CD8-positive, alpha-beta memory T cell (primary cell): ENCODE results near the gene SPATC1L. TPM values are rescaled to one million over a fixed set of nuclear protein-coding genes. Genes with fewer than 3 reads are reported as not detected.

Source experiments
- CTCF ChIA-PET: fragments of 350-600 bp; sonication (Branson Sonifier 250); formaldehyde crosslinking; loops from one replicate; lab custom pipeline; 2021; ENCODE audit warnings: antibody characterized with exemption; lab: Charles Lee
- POLR2A ChIA-PET: fragments of 350-600 bp; sonication (Branson Sonifier 250); formaldehyde crosslinking; loops from one replicate; lab custom pipeline; 2021; ENCODE audit warnings: antibody characterized with exemption; lab: Charles Lee
- DNase-seq, 5 donors: peaks; one replicate each; pipeline versions ENCODE4 v3.0.0 to v3.0.0-alpha.2; 2020 to 2022; ENCODE audit warnings: mixed read lengths in 1 of 5
- H3K27ac ChIP-seq: one replicate; pipeline ENCODE4 v1.7.0; 2013; ENCODE audit warnings: low read depth, mild to moderate bottlenecking, low read length, moderate library complexity
- H3K27me3 ChIP-seq: 2 replicates; pipeline ENCODE4 v1.7.0; 2013; ENCODE audit warnings: low read length, mild to moderate bottlenecking; ENCODE audit not compliant: insufficient read depth, poor library complexity, severe bottlenecking
- H3K36me3 ChIP-seq: 2 replicates; pipeline ENCODE4 v1.7.0; 2013; ENCODE audit warnings: mild to moderate bottlenecking, low read length, moderate library complexity; ENCODE audit not compliant: insufficient read depth
- H3K4me1 ChIP-seq: 2 replicates; pipeline ENCODE4 v1.7.0; 2013; ENCODE audit warnings: mild to moderate bottlenecking, low read length, moderate library complexity; ENCODE audit not compliant: insufficient read depth
- H3K4me3 ChIP-seq: 2 replicates; pipeline ENCODE4 v1.7.0; 2013; ENCODE audit warnings: mild to moderate bottlenecking, low read length
- H3K9me3 ChIP-seq: 2 replicates; pipeline ENCODE4 v1.7.0; 2013; ENCODE audit warnings: mild to moderate bottlenecking, low read length
- H3K27ac Mint-ChIP-seq, 8 donors: one replicate each; pipeline ENCODE4 v1.8.0; 2020 to 2021; ENCODE audit warnings: mixed read lengths in 8 of 8, mild to moderate bottlenecking in 6 of 8, inconsistent platforms in 3 of 8, moderate library complexity in 3 of 8
- H3K27me3 Mint-ChIP-seq, 2 donors: one replicate each; pipeline ENCODE4 v1.8.0; 2020 to 2021; ENCODE audit warnings: mixed read lengths in 2 of 2, mild to moderate bottlenecking in 1 of 2, moderate library complexity in 1 of 2
- H3K36me3 Mint-ChIP-seq, 3 donors: one replicate each; pipeline ENCODE4 v1.8.0; 2020 to 2021; ENCODE audit warnings: mixed read lengths in 3 of 3, inconsistent platforms in 1 of 3, mild to moderate bottlenecking in 1 of 3
- H3K4me1 Mint-ChIP-seq, 3 donors: one replicate each; pipeline ENCODE4 v1.8.0; 2020 to 2021; ENCODE audit warnings: mixed read lengths in 3 of 3, inconsistent platforms in 1 of 3, mild to moderate bottlenecking in 1 of 3
- H3K4me3 Mint-ChIP-seq, 7 donors: one replicate each; pipeline ENCODE4 v1.8.0; 2020 to 2021; ENCODE audit warnings: mixed read lengths in 7 of 7, mild to moderate bottlenecking in 6 of 7, moderate library complexity in 4 of 7, inconsistent platforms in 2 of 7
- H3K9me3 Mint-ChIP-seq, 5 donors: one replicate each; pipeline ENCODE4 v1.8.0; 2020 to 2022; ENCODE audit warnings: mixed read lengths in 5 of 5, mild to moderate bottlenecking in 3 of 5, moderate library complexity in 2 of 5, inconsistent platforms in 1 of 5
- polyA plus RNA-seq: library from polyadenylated mRNA; unstranded; fragments of 300-500 nt; fragmentation: Illumina TruSeq; gene quantifications from one replicate; pipeline ENCODE4 v1.2.3, GENCODE V29; 2021
- total RNA-seq, 2 experiments: library from RNA; stranded (reverse); gene quantifications; one replicate each; pipeline ENCODE4 v1.2.3, GENCODE V29; 2021

The SPATC1L gene
- total and polyA plus RNA-seq, 3 experiments from 2014 or later, result 5.0 to 10.7 (median 5.0) TPM

GRCh38 chr21:46207920-46208591 lies 23.8 kb upstream of the SPATC1L start:
- Histone ChIP-seq H3K27ac (no peak overlapping the region), H3K4me3 (no peak overlapping the region), H3K27me3 (no peaks in the 10 kb centered on the region), H3K36me3 (no peaks in the 10 kb centered on the region), H3K4me1 (no peaks in the 10 kb centered on the region), H3K9me3 (no peaks in the 10 kb centered on the region)
- H3K36me3 Mint-ChIP-seq, result peaks cover 0 to 73% (median 7%) of the 10 kb centered on the region in 3 donors
- peak in 1 of 5 donors; percentile 29 for DNase-seq
- ChIA-PET POLR2A (no interaction called here), CTCF (no interaction called here)
- no peak overlapping the region for H3K4me3 Mint-ChIP-seq
- no peaks in the 10 kb centered on the region for H3K4me1 Mint-ChIP-seq
- H3K27ac Mint-ChIP-seq, result peak overlapping the region in 2 of 8 donors; percentile 9 to 30
- no peaks in the 10 kb centered on the region for H3K27me3 Mint-ChIP-seq
- H3K9me3 Mint-ChIP-seq, result no peaks in the 10 kb centered on the region

- ChIA-PET CTCF (no interaction called here), POLR2A (no interaction called here)
- Mint-ChIP-seq H3K36me3 (peaks cover 0 to 74% (median 7%) of the 10 kb centered on the region in 3 donors), H3K4me3 (no peak overlapping the region), H3K27me3 (no peaks in the 10 kb centered on the region), H3K4me1 (no peaks in the 10 kb centered on the region), H3K9me3 (no peaks in the 10 kb centered on the region), H3K27ac (no peak overlapping the region)
- Histone ChIP-seq H3K36me3 (no peaks in the 10 kb centered on the region), H3K4me3 (no peak overlapping the region), H3K27ac (no peak overlapping the region), H3K9me3 (no peaks in the 10 kb centered on the region), H3K4me1 (no peaks in the 10 kb centered on the region), H3K27me3 (no peaks in the 10 kb centered on the region)
- peak in 1 of 5 donors; percentile 39 for DNase-seq
These were observed 23.0 kb upstream of the SPATC1L start for GRCh38 chr21:46207006-46207919.

GRCh38 chr21:46206163-46207005 lies 22.1 kb upstream of the SPATC1L start:
- DNase-seq, result peak in 1 of 5 donors; percentile 24
- H3K4me1 Mint-ChIP-seq, result no peaks in the 10 kb centered on the region
- Histone ChIP-seq H3K27ac (no peak overlapping the region), H3K36me3 (no peaks in the 10 kb centered on the region), H3K9me3 (no peaks in the 10 kb centered on the region), H3K27me3 (no peaks in the 10 kb centered on the region), H3K4me1 (no peaks in the 10 kb centered on the region), H3K4me3 (no peak overlapping the region)
- H3K4me3 Mint-ChIP-seq, result no peak overlapping the region
- no peaks in the 10 kb centered on the region for H3K9me3 Mint-ChIP-seq
- peaks cover 0 to 72% (median 7%) of the 10 kb centered on the region in 3 donors for H3K36me3 Mint-ChIP-seq
- CTCF ChIA-PET, result no interaction called here
- no peak overlapping the region for H3K27ac Mint-ChIP-seq
- POLR2A ChIA-PET, result no interaction called here
- no peaks in the 10 kb centered on the region for H3K27me3 Mint-ChIP-seq

GRCh38 chr21:46205766-46206162 lies 21.5 kb upstream of the SPATC1L start:
- no peaks in the 10 kb centered on the region for H3K4me1 ChIP-seq
- H3K4me1 Mint-ChIP-seq, result no peaks in the 10 kb centered on the region
- peak in 1 of 5 donors; percentile 42 for DNase-seq
- CTCF ChIA-PET, result no interaction called here
- H3K9me3 Mint-ChIP-seq, result no peaks in the 10 kb centered on the region
- no peaks in the 10 kb centered on the region for H3K27me3 Mint-ChIP-seq
- H3K36me3 Mint-ChIP-seq, result peaks cover 0 to 74% (median 9%) of the 10 kb centered on the region in 3 donors
- H3K9me3 ChIP-seq, result no peaks in the 10 kb centered on the region
- H3K27me3 ChIP-seq, result no peaks in the 10 kb centered on the region
- H3K4me3 Mint-ChIP-seq, result no peak overlapping the region
- no peak overlapping the region for H3K4me3 ChIP-seq
- no peaks in the 10 kb centered on the region for H3K36me3 ChIP-seq
- H3K27ac Mint-ChIP-seq, result peak overlapping the region in 1 of 8 donors; percentile 72
- H3K27ac ChIP-seq, result no peak overlapping the region
- POLR2A ChIA-PET, result no interaction called here

- Histone ChIP-seq H3K4me3 (no peak overlapping the region), H3K9me3 (no peaks in the 10 kb centered on the region), H3K27ac (no peak overlapping the region), H3K36me3 (no peaks in the 10 kb centered on the region), H3K27me3 (no peaks in the 10 kb centered on the region), H3K4me1 (no peaks in the 10 kb centered on the region)
- Mint-ChIP-seq H3K4me3 (no peak overlapping the region), H3K27ac (peak overlapping the region in 1 of 8 donors; percentile 17), H3K27me3 (no peaks in the 10 kb centered on the region), H3K9me3 (no peaks in the 10 kb centered on the region), H3K36me3 (peaks cover 0 to 76% (median 12%) of the 10 kb centered on the region in 3 donors), H3K4me1 (no peaks in the 10 kb centered on the region)
- POLR2A ChIA-PET, result no interaction called here
- no peak for DNase-seq
- CTCF ChIA-PET, result no interaction called here
These were observed 20.9 kb upstream of the SPATC1L start for GRCh38 chr21:46205166-46205565.

- POLR2A ChIA-PET, result no interaction called here
- Mint-ChIP-seq H3K36me3 (peaks cover 14 to 81% (median 27%) of the 10 kb centered on the region in 3 donors), H3K27ac (peak overlapping the region in 3 of 8 donors; percentile 6 to 58 (median 26))
These were observed 18.9 kb upstream of the SPATC1L start for GRCh38 chr21:46203203-46203600.

GRCh38 chr21:46202592-46203202 lies 18.4 kb upstream of the SPATC1L start:
- no peaks in the 10 kb centered on the region for H3K9me3 Mint-ChIP-seq
- no peak overlapping the region for H3K4me3 ChIP-seq
- peaks cover 0 to 3% (median 0%) of the 10 kb centered on the region in 3 donors for H3K4me1 Mint-ChIP-seq
- POLR2A ChIA-PET, result no interaction called here
- H3K4me1 ChIP-seq, result no peaks in the 10 kb centered on the region
- peak overlapping the region in 4 of 8 donors; percentile 6 to 79 (median 42) for H3K27ac Mint-ChIP-seq
- H3K27me3 Mint-ChIP-seq, result no peaks in the 10 kb centered on the region
- H3K9me3 ChIP-seq, result no peaks in the 10 kb centered on the region
- CTCF ChIA-PET, result no interaction called here
- H3K4me3 Mint-ChIP-seq, result no peak overlapping the region
- peaks cover 14 to 79% (median 27%) of the 10 kb centered on the region in 3 donors for H3K36me3 Mint-ChIP-seq
- DNase-seq, result peak in 1 of 5 donors; percentile 11
- no peak overlapping the region for H3K27ac ChIP-seq
- H3K36me3 ChIP-seq, result peaks cover 4% of the 10 kb centered on the region
- no peaks in the 10 kb centered on the region for H3K27me3 ChIP-seq

More at GRCh38 chr21:46203203-46203600, 18.9 kb upstream of the SPATC1L start:
- H3K27ac ChIP-seq, result no peak overlapping the region
- H3K27me3 ChIP-seq, result no peaks in the 10 kb centered on the region
- no peaks in the 10 kb centered on the region for H3K9me3 ChIP-seq
- H3K4me3 Mint-ChIP-seq, result no peak overlapping the region
- no peaks in the 10 kb centered on the region for H3K27me3 Mint-ChIP-seq
- CTCF ChIA-PET, result no interaction called here
- H3K4me1 ChIP-seq, result no peaks in the 10 kb centered on the region
- peaks cover 4% of the 10 kb centered on the region for H3K36me3 ChIP-seq
- H3K4me1 Mint-ChIP-seq, result peaks cover 0 to 3% (median 0%) of the 10 kb centered on the region in 3 donors
- DNase-seq, result peak in 1 of 5 donors; percentile 9
- no peak overlapping the region for H3K4me3 ChIP-seq
- H3K9me3 Mint-ChIP-seq, result no peaks in the 10 kb centered on the region
